ENCODE measurements around the gene SLAMF9.

The SLAMF9 gene

DNA sequence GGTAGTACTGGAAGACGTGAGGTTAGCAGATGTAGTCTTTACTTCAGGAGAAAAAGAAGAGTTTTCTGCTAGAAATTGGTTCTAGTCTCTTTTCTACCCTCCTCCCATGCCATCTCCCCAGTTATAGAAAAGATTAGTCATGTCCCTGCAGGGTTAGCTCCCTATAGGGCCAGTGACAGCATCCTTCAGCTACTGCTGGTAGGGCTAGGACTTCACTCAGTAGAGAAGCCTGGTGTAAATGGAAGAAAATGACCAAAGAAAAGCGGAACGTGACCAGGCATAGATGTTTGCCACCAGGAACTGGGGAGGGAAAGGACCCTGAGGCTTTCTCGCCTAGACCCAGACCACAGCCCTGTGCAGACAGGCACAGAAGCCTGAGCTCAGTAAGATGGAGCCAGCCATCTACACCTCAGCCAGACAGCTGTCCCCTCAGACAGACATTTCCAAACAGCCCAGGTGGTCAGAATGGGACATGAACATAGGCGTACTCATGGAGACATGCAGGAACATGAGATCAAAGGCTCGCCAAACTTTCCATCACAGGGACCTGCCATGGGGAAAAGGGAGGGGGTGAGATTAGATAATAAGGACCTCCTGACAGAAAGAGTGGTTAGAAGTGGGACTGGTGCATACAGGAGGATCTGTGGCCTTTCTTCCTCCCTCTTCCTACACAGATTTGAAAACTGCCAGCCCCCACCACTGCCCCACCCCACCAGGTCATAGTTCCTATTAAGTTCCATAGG is 23.5 kb upstream of the SLAMF9 start:
- Histone ChIP-seq H3K36me3 (ENCODE audit: insufficient read depth, insufficient read length, low read length) (no peaks in the 10 kb centered on the region), H3K27me3 (ENCODE audit: insufficient read depth, insufficient read length) (peaks cover 17% of the 10 kb centered on the region), H3K9me3 (ENCODE audit: insufficient read depth, low read length) (no peaks in the 10 kb centered on the region), H3K9ac (ENCODE audit: insufficient read length, low read depth) (no peak overlapping the region), H3K4me3 (ENCODE audit: insufficient read length, low read depth) (no peak overlapping the region), H3K4me1 (ENCODE audit: insufficient read depth, insufficient read length) (no peaks in the 10 kb centered on the region)
- TF ChIP-seq SUZ12 (IDR thresholded peaks at IDR 0.05; ENCODE audit: extremely low read depth, insufficient read depth, insufficient read length), result no peak
- no peak for TF ChIP-seq ZNF274 (IDR thresholded peaks at IDR 0.05; ENCODE audit: low read depth, low read length)
- TF ChIP-seq YY1 (IDR thresholded peaks at IDR 0.05; ENCODE audit: insufficient read depth, insufficient read length), result no peak
- DNase-seq (ENCODE audit: low read depth, low spot score), result no peak

DNA sequence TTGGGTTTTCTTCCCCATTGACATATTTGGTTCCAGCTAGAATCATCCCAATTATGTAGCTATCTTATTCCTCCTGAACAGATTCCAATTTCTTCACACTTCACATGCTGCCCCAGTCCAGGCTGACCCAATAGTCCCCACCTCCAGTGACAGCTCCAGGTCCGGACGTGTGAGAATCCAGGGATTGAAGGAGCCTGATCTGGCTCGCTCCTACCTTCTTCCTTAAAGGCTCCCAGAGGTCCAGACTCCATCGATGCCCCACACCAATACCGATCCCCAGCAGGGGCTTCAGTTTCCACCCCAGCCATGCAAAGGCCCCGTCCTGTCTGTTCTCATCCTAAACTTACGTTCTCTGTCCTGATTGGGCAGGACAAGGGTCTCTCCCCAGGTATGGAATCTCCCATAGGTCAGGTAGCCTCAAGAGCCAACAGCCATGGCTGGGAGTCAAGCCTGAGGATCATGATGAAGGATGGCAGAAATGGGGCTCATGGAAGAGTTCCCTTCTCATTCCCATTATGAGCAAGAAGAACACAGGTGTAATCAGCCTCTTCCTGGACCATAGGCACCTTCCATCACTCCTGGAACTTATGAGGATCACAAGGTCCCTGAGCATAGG is 20.4 kb upstream of the SLAMF9 start:
- TF ChIP-seq SUZ12 (IDR thresholded peaks at IDR 0.05; ENCODE audit: extremely low read depth, insufficient read depth, insufficient read length) (no peak), YY1 (IDR thresholded peaks at IDR 0.05; ENCODE audit: insufficient read depth, insufficient read length) (no peak), ZNF274 (IDR thresholded peaks at IDR 0.05; ENCODE audit: low read depth, low read length) (no peak)
- H3K4me3 ChIP-seq (ENCODE audit: insufficient read length, low read depth), result no peak overlapping the region
- no peaks in the 10 kb centered on the region for H3K36me3 ChIP-seq (ENCODE audit: insufficient read depth, insufficient read length, low read length)
- H3K9me3 ChIP-seq (ENCODE audit: insufficient read depth, low read length), result no peaks in the 10 kb centered on the region
- no peak for DNase-seq (ENCODE audit: low read depth, low spot score)
- H3K9ac ChIP-seq (ENCODE audit: insufficient read length, low read depth), result no peak overlapping the region
- H3K27me3 ChIP-seq (ENCODE audit: insufficient read depth, insufficient read length), result peaks cover 17% of the 10 kb centered on the region
- peaks cover 2% of the 10 kb centered on the region for H3K4me1 ChIP-seq (ENCODE audit: insufficient read depth, insufficient read length)

DNA sequence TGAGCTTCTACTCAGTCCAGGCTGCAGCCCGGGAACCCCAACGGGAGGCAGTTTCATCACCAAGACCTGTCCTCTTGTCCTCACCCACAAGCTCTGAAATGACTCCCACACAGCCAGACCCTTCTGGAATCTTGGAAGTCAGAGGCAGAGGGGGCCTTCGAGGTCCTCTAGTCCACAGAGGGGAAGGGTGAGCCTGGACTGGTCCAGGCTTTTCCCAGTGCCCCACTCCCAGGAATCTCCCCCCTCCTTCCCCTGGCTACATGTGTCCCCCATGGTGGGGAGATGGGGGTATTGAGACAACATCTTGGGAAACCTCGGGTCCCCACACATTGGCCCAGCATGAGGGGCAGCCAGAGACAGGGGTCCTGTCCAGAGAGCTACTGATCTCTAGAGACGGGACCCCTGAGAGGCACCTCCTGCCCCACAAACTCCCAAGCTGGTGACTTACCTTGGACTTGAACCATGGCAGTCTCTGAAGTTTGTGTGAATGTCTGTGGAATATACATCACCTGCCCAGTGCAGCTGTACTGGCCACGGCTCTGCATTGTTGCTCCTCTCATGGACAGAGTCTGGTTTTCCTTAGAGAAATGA is 19.4 kb upstream of the SLAMF9 start:
- no peak for DNase-seq (ENCODE audit: low read depth, low spot score)
- Histone ChIP-seq H3K4me3 (ENCODE audit: insufficient read length, low read depth) (no peak overlapping the region), H3K27me3 (ENCODE audit: insufficient read depth, insufficient read length) (peaks cover 17% of the 10 kb centered on the region), H3K4me1 (ENCODE audit: insufficient read depth, insufficient read length) (peaks cover 2% of the 10 kb centered on the region), H3K36me3 (ENCODE audit: insufficient read depth, insufficient read length, low read length) (no peaks in the 10 kb centered on the region), H3K9ac (ENCODE audit: insufficient read length, low read depth) (no peak overlapping the region), H3K9me3 (ENCODE audit: insufficient read depth, low read length) (no peaks in the 10 kb centered on the region)
- TF ChIP-seq YY1 (IDR thresholded peaks at IDR 0.05; ENCODE audit: insufficient read depth, insufficient read length) (no peak), ZNF274 (IDR thresholded peaks at IDR 0.05; ENCODE audit: low read depth, low read length) (no peak), SUZ12 (IDR thresholded peaks at IDR 0.05; ENCODE audit: extremely low read depth, insufficient read depth, insufficient read length) (no peak)

DNA sequence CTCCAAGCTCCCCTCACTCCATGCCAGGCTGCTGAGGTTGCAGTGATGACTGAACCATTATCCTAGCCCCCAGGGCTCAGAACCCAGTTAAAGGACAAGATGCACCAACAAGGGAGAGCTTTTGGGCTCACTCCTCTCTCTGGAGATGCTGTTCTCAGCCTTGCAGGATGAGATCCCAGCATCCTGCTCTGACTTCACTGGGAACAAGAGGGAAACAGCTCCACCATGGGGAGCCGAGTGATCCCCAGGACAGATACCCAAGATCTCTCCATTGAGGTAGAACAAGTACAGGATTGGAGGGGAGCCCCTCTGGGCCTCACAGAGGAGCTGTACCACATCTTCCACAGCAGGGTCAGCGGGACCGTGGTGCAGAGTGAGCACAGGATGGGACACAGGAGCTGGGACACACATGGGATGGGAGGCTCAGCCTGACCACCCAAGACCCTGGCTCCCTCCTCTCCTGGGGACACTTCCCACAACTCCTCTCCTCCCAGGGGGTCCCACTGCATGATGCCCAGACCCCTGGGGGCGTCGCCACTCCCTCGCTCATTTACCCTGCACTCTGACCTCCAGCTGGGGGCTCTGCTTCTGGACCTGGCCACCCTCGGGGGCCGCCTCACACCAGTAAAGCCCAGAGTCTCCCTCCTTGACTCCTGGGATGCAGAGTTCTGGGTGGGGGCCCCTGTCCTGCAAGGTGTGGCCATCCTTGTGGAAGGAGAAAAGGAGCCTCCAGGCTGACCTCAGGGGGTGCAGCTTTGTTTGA is 18.6 kb upstream of the SLAMF9 start:
- H3K9me3 ChIP-seq (ENCODE audit: insufficient read depth, low read length), result no peaks in the 10 kb centered on the region; the same call in 1 of the 2 replicates
- no peak for DNase-seq (ENCODE audit: low read depth, low spot score)
- H3K27me3 ChIP-seq (ENCODE audit: insufficient read depth, insufficient read length), result peaks cover 17% of the 10 kb centered on the region
- H3K9ac ChIP-seq (ENCODE audit: insufficient read length, low read depth), result no peak overlapping the region
- no peaks in the 10 kb centered on the region for H3K36me3 ChIP-seq (ENCODE audit: insufficient read depth, insufficient read length, low read length)
- H3K4me3 ChIP-seq (ENCODE audit: insufficient read length, low read depth), result no peak overlapping the region
- peaks cover 2% of the 10 kb centered on the region for H3K4me1 ChIP-seq (ENCODE audit: insufficient read depth, insufficient read length)
- TF ChIP-seq ZNF274 (IDR thresholded peaks at IDR 0.05; ENCODE audit: low read depth, low read length) (no peak), SUZ12 (IDR thresholded peaks at IDR 0.05; ENCODE audit: extremely low read depth, insufficient read depth, insufficient read length) (no peak)

DNA sequence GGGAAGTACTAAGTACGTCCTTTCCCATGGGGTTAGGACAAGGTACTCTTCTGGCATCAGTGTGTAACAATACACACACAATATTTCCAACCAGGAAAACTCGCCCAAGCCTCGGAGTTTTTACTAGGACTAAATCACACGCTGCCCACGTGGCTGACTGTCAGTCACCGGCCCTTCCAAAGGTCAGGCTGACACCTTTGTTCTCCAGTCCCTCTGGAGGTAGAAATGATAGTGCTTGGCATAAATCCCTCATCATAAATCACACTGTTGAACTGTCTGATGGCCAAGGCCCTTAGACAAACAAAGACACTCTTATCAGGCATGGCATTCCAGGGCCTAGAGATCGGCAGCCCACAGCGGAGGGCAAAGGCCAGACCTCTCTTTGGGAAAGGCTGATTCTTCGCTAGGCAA is 16.9 kb upstream of the SLAMF9 start:
- no peak for DNase-seq (ENCODE audit: low read depth, low spot score)
- no peaks in the 10 kb centered on the region for H3K36me3 ChIP-seq (ENCODE audit: insufficient read depth, insufficient read length, low read length)
- H3K27me3 ChIP-seq (ENCODE audit: insufficient read depth, insufficient read length), result peaks cover 17% of the 10 kb centered on the region
- TF ChIP-seq SUZ12 (IDR thresholded peaks at IDR 0.05; ENCODE audit: extremely low read depth, insufficient read depth, insufficient read length) (no peak), YY1 (IDR thresholded peaks at IDR 0.05; ENCODE audit: insufficient read depth, insufficient read length) (no peak), ZNF274 (IDR thresholded peaks at IDR 0.05; ENCODE audit: low read depth, low read length) (no peak)
- no peak overlapping the region for H3K4me3 ChIP-seq (ENCODE audit: insufficient read length, low read depth)
- H3K9me3 ChIP-seq (ENCODE audit: insufficient read depth, low read length), result no peaks in the 10 kb centered on the region; the same call in 1 of the 2 replicates
- peaks cover 2% of the 10 kb centered on the region for H3K4me1 ChIP-seq (ENCODE audit: insufficient read depth, insufficient read length)
- H3K9ac ChIP-seq (ENCODE audit: insufficient read length, low read depth), result no peak overlapping the region

DNA sequence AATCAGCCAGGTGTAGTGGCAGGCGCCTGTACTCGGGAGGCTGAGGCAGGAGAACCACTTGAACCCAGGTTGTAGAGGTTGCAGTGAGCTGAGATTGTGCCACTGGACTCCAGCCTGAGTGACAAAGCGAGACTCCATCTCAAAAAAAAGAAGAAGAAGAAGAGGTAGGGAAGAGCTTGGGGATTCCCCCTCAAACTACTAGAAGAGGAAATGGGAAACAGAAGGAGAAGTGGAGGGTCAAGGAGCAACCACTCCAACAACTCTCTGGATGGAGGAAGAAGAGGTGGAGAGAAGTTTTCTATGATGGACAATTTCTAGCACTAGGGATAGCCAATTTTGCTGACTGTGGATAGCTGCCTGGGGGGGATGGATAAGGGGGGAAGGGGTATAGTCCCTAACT is 14.9 kb upstream of the SLAMF9 start:
- Histone ChIP-seq H3K4me3 (ENCODE audit: insufficient read length, low read depth) (no peak overlapping the region), H3K9me3 (ENCODE audit: insufficient read depth, low read length) (no peaks in the 10 kb centered on the region; the same call in 1 of the 2 replicates), H3K27me3 (ENCODE audit: insufficient read depth, insufficient read length) (peaks cover 3% of the 10 kb centered on the region), H3K4me1 (ENCODE audit: insufficient read depth, insufficient read length) (peaks cover 2% of the 10 kb centered on the region), H3K9ac (ENCODE audit: insufficient read length, low read depth) (no peak overlapping the region), H3K36me3 (ENCODE audit: insufficient read depth, insufficient read length, low read length) (no peaks in the 10 kb centered on the region)
- no peak for DNase-seq (ENCODE audit: low read depth, low spot score)
- TF ChIP-seq ZNF274 (IDR thresholded peaks at IDR 0.05; ENCODE audit: low read depth, low read length) (no peak), YY1 (IDR thresholded peaks at IDR 0.05; ENCODE audit: insufficient read depth, insufficient read length) (no peak), SUZ12 (IDR thresholded peaks at IDR 0.05; ENCODE audit: extremely low read depth, insufficient read depth, insufficient read length) (no peak)
